HG03159 (cell line): ENCODE data around the gene EPAS1.

Experiments
- ATAC-seq: cut with Tn5 transposase; IDR thresholded peaks from one replicate; pipeline ENCODE4 v1.9.1; 2021; ENCODE audit warnings: mild to moderate bottlenecking, moderate library complexity; ENCODE audit not compliant: unreplicated experiment

EPAS1 gene

GRCh38 chr2:46380038-46380940 is 83.1 kb downstream of the EPAS1 start:
- ATAC-seq, result no peak

- ATAC-seq, result no peak
These were observed 84.1 kb downstream of the EPAS1 start for GRCh38 chr2:46381263-46381849.

GRCh38 chr2:46381871-46382270 is 84.7 kb downstream of the EPAS1 start:
- ATAC-seq, result no peak

- ATAC-seq, result no peak
These were observed 85.3 kb downstream of the EPAS1 start for GRCh38 chr2:46382331-46383112.

GRCh38 chr2:46383113-46383395 is 85.8 kb downstream of the EPAS1 start:
- ATAC-seq, result no peak

GRCh38 chr2:46383784-46384456 is 86.7 kb downstream of the EPAS1 start:
- no peak for ATAC-seq

GRCh38 chr2:46384457-46384815 is 87.2 kb downstream of the EPAS1 start:
- no peak for ATAC-seq

- ATAC-seq, result no peak
These were observed 88.8 kb downstream of the EPAS1 start for GRCh38 chr2:46385786-46386577.

- ATAC-seq, result no peak
These were observed 89.6 kb downstream of the EPAS1 start for GRCh38 chr2:46386763-46387162.

- ATAC-seq, result no peak
These were observed 90.1 kb downstream of the EPAS1 start for GRCh38 chr2:46387292-46387691.

GRCh38 chr2:46387886-46388515 is 90.8 kb downstream of the EPAS1 start:
- no peak for ATAC-seq

- no peak for ATAC-seq
These were observed 91.7 kb downstream of the EPAS1 start for GRCh38 chr2:46388881-46389280.

- ATAC-seq, result no peak
These were observed 92.3 kb downstream of the EPAS1 start for GRCh38 chr2:46389417-46389916.

GRCh38 chr2:46390036-46390435 is 92.8 kb downstream of the EPAS1 start:
- ATAC-seq, result no peak

- no peak for ATAC-seq
These were observed 93.7 kb downstream of the EPAS1 start for GRCh38 chr2:46390901-46391395.

- no peak for ATAC-seq
These were observed 95.5 kb downstream of the EPAS1 start for GRCh38 chr2:46392561-46393346.

GRCh38 chr2:46393347-46393820 is 96.2 kb downstream of the EPAS1 start:
- ATAC-seq, result no peak

- no peak for ATAC-seq
These were observed 96.7 kb downstream of the EPAS1 start for GRCh38 chr2:46393865-46394264.
